OCI-LY3 (cell line): ENCODE results near the gene ARL2BP.

Source experiments
- H2AFZ ChIP-seq: fragments of 200-600, 300-600 bp; shearing (Covaris generic); 2 replicates; pipeline ENCODE4 v1.6.0; 2014; ENCODE audit warnings: antibody characterized with exemption, low read depth, low read length
- H3K27ac ChIP-seq: fragments of 200-600, 300-600 bp; sonication (generic); 2 replicates; pipeline ENCODE4 v1.5.1; 2014; ENCODE audit warnings: mild to moderate bottlenecking, low read length, moderate library complexity, mixed read lengths
- H3K27me3 ChIP-seq: fragments of 200-600, 300-600 bp; sonication (generic); 2 replicates; pipeline ENCODE4 v1.6.1; 2014; ENCODE audit warnings: low read depth, low read length, mixed read lengths
- H3K36me3 ChIP-seq: fragments of 200-600, 300-600 bp; sonication (generic); replicated peaks from 2 replicates; pipeline ENCODE3; 2014; ENCODE audit warnings: low read depth, low read length, mixed read lengths
- H3K4me1 ChIP-seq: fragments of 300-600, 200-600 bp; sonication (generic); 2 replicates; pipeline ENCODE4 v1.6.1; 2014; ENCODE audit warnings: low read length, mixed read lengths
- H3K4me2 ChIP-seq: fragments of 200-600, 300-600 bp; sonication (generic); 2 replicates; pipeline ENCODE4 v1.6.1; 2014; ENCODE audit warnings: low read length, mixed read lengths
- H3K4me3 ChIP-seq: fragments of 300-600, 200-600 bp; sonication (generic); 2 replicates; pipeline ENCODE4 v1.5.1; 2014; ENCODE audit warnings: antibody characterized with exemption, mild to moderate bottlenecking, low read length, moderate library complexity
- H3K79me2 ChIP-seq: fragments of 300-600, 200-600 bp; shearing (Covaris generic); 2 replicates; pipeline ENCODE4 v1.6.1; 2014; ENCODE audit warnings: mild to moderate bottlenecking, low read length, mixed read lengths
- H3K9ac ChIP-seq: fragments of 300-600, 200-600 bp; shearing (Covaris generic); 2 replicates; pipeline ENCODE4 v1.6.0; 2014; ENCODE audit warnings: mild to moderate bottlenecking, low read length, moderate library complexity
- H3K9me3 ChIP-seq: fragments of 200-600, 300-600 bp; shearing (Covaris generic); 2 replicates; pipeline ENCODE4 v1.6.1; 2014; ENCODE audit warnings: low read length, mixed read lengths; ENCODE audit not compliant: insufficient read depth
- H4K20me1 ChIP-seq: fragments of 200-600, 300-600 bp; sonication (generic); 2 replicates; pipeline ENCODE4 v1.6.1; 2016; ENCODE audit warnings: low read length, mixed read lengths; ENCODE audit not compliant: insufficient read depth
- EZH2phosphoT487 ChIP-seq: fragments of 200-600 bp; shearing (Covaris generic); IDR thresholded peaks from 2 replicates; pipeline ENCODE4 v1.6.1; 2018; ENCODE audit warnings: antibody characterized with exemption, mixed run types, low read depth
- TF ChIP-seq, protein P1 (sequence below): fragments of 200-600, 300-600 bp; sonication (generic); IDR thresholded peaks from 2 replicates; pipeline ENCODE4 v1.5.1; 2014; ENCODE audit warnings: antibody characterized with exemption, low read length, low read depth

ARL2BP gene

DNA sequence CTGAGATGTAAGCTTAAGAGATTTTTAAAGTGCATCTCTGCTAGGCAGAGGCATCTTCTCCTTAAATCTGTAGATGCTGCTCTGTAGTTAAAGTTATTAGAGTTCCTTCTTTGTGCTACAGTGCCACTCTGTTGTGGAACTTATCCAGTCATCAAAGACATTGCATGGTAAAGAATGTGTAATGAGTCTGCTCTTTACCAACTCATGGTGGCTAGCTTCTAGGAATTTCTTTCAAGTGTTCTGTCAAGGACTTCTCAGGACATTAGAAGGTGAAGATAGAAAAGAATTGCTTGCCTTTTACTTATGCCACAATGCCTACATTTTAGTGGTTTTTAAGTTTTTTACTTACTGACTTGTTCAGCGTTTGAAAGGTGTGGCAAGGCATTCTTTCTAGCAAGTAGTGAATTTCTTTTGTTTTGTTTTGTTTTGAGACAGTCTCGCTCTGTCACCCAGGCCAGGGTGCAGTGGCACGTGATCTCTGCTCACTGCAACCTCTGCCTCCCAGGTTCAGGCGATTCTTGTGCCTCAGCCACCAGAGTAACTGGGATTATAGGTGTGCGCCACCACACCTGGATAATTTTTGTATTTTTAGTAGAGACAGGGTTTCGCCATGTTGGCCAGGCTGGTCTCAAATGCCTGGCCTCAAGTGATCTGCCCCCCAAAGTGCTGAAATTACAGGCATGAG lies 20.3 kb upstream of the ARL2BP start:
- H3K79me2 ChIP-seq = no peaks in the 10 kb centered on the region
- no peak overlapping the region for H3K4me2 ChIP-seq
- TF ChIP-seq EZH2phosphoT487 = no peak
- TF ChIP-seq, protein P1, sequence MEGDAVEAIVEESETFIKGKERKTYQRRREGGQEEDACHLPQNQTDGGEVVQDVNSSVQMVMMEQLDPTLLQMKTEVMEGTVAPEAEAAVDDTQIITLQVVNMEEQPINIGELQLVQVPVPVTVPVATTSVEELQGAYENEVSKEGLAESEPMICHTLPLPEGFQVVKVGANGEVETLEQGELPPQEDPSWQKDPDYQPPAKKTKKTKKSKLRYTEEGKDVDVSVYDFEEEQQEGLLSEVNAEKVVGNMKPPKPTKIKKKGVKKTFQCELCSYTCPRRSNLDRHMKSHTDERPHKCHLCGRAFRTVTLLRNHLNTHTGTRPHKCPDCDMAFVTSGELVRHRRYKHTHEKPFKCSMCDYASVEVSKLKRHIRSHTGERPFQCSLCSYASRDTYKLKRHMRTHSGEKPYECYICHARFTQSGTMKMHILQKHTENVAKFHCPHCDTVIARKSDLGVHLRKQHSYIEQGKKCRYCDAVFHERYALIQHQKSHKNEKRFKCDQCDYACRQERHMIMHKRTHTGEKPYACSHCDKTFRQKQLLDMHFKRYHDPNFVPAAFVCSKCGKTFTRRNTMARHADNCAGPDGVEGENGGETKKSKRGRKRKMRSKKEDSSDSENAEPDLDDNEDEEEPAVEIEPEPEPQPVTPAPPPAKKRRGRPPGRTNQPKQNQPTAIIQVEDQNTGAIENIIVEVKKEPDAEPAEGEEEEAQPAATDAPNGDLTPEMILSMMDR = no peak
- no peaks in the 10 kb centered on the region for H3K27me3 ChIP-seq
- no peaks in the 10 kb centered on the region for H3K9me3 ChIP-seq
- no peak overlapping the region for H3K27ac ChIP-seq
- H4K20me1 ChIP-seq = no peaks in the 10 kb centered on the region
- no peak overlapping the region for H3K9ac ChIP-seq
- no peaks in the 10 kb centered on the region for H3K4me1 ChIP-seq
- no peak overlapping the region for H2AFZ ChIP-seq
- no peak overlapping the region for H3K4me3 ChIP-seq
- peaks cover 57% of the 10 kb centered on the region for H3K36me3 ChIP-seq

DNA sequence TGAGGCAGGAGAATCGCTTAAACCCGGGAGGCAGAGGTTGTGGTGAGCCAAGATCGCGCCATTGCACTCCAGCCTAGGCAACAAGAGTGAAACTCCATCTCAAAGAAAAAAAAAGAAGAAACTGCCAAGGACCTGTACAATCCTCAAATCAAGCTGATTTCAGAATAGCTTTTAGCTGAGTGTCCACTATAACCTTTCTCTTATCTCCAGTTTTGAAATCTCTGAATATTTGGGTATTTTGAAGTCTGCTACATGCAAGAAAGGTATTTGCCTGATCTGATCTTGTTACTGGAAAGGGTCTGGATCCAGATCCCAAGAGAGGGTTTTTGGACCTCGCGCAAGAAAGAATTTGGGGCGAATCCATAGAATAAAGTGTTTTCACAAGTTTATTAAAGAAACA lies 19.1 kb upstream of the ARL2BP start:
- Histone ChIP-seq H3K27ac (no peak overlapping the region), H3K4me2 (no peak overlapping the region), H4K20me1 (no peaks in the 10 kb centered on the region), H2AFZ (no peak overlapping the region), H3K79me2 (no peaks in the 10 kb centered on the region), H3K9ac (no peak overlapping the region), H3K9me3 (no peaks in the 10 kb centered on the region), H3K4me1 (no peaks in the 10 kb centered on the region), H3K27me3 (no peaks in the 10 kb centered on the region), H3K4me3 (no peak overlapping the region), H3K36me3 (peaks cover 53% of the 10 kb centered on the region)
- TF ChIP-seq, protein P1 = no peak
- TF ChIP-seq EZH2phosphoT487 = no peak

DNA sequence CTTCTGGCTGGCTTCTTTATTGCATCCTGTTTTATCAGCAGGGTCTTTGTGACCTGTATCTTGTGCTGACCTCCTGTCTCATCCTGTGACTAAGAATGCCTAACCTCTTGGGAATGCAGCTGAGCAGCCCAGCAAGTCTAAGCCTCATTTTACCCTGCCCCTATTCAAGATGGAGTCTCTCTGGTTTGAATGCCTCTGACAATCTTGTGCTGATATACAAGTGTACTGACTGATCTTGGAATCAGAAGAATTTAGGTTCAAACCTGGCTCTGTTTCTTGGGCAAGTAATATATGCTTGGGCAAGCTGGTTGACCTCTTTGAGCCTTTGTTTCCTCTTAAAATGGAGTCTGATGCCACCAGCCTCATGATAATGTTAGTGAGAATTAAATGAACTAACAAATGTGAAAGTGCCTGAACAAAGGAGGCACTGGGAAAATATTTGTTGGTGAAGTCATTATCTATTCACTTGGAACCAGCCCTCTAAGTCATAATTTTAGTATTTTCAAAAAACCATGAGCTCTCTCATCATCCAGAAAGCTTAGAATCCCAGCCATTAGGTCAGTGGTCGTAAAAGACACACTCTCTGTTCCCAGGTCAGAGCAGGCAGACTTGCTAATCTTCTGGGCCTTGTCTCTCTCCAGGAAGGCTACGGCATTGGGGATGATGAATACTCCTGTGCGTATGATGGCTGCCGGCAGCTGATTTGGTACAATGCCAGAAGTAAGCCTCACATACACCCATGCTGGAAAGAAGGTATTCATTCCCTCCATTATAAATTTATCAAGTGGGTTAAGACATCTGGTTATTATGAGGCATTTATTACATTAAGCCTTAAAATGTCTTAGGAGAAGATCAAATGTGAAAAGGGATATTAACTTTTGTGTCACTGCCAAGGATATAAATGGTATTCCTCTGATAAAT lies 18.1 kb upstream of the ARL2BP start:
- Histone ChIP-seq H3K4me3 (no peak overlapping the region), H3K36me3 (peaks cover 52% of the 10 kb centered on the region), H3K27ac (no peak overlapping the region)

DNA sequence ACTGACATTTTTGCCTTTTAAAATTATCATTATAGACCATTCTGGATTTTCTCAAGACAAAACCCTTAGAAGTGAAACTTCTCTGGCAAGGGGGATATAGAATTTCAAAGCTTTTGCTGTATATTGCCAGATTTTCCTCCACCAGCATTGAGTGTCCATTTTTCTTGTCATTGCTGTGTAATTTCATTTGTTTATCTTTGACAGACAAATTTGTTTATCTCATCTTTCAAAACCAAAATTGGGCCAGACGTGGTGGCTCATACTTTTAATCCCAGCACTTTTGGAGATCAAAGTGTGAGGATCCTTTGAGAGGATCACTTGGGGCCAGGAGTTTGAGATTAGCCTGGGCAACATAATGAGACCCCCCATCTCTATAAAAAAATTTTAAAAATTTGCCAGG lies 16.0 kb upstream of the ARL2BP start:
- Histone ChIP-seq H3K4me1 (no peaks in the 10 kb centered on the region), H3K27ac (no peak overlapping the region), H3K4me2 (no peak overlapping the region), H3K9ac (no peak overlapping the region), H2AFZ (no peak overlapping the region), H3K79me2 (no peaks in the 10 kb centered on the region), H3K36me3 (peaks cover 51% of the 10 kb centered on the region), H3K4me3 (no peak overlapping the region), H4K20me1 (no peaks in the 10 kb centered on the region), H3K27me3 (no peaks in the 10 kb centered on the region), H3K9me3 (no peaks in the 10 kb centered on the region)
- TF ChIP-seq, protein P1 = no peak
- no peak for TF ChIP-seq EZH2phosphoT487

More for the DNA sequence above, 18.1 kb upstream of the ARL2BP start:
- H3K9me3 ChIP-seq = no peaks in the 10 kb centered on the region
- no peaks in the 10 kb centered on the region for H4K20me1 ChIP-seq
- H2AFZ ChIP-seq = no peak overlapping the region
- H3K79me2 ChIP-seq = no peaks in the 10 kb centered on the region
- no peaks in the 10 kb centered on the region for H3K4me1 ChIP-seq
- no peak overlapping the region for H3K9ac ChIP-seq
- H3K4me2 ChIP-seq = no peak overlapping the region
- TF ChIP-seq EZH2phosphoT487 = no peak
- TF ChIP-seq, protein P1 = no peak
- no peaks in the 10 kb centered on the region for H3K27me3 ChIP-seq
